ENCODE results near the gene CENPO. TPM values are rescaled to one million over a fixed set of nuclear protein-coding genes. Genes with fewer than 3 reads are reported as not detected.

The CENPO gene
- total and polyA plus RNA-seq, 2 experiments from 2014 or later = 13.2 to 13.3 TPM

- Histone ChIP-seq H3F3A (ENCODE audit: insufficient read depth) (no peaks in the 10 kb centered on the region), H3K27ac (no peak overlapping the region), H3K9ac (no peak overlapping the region), H3K36me3 (ENCODE audit: low read depth) (no peaks in the 10 kb centered on the region), H2AFZ (no peak overlapping the region), H3K4me2 (ENCODE audit: unreplicated experiment) (no peak overlapping the region), H4K20me1 (ENCODE audit: insufficient read depth) (no peaks in the 10 kb centered on the region), H3K9me3 (ENCODE audit: low read depth) (no peaks in the 10 kb centered on the region), H3K4me3 (no peak overlapping the region), H3K79me2 (ENCODE audit: insufficient read depth) (no peaks in the 10 kb centered on the region), H3K4me1 (ENCODE audit: insufficient read depth) (0 out of 2 replicates have a peak, but pooled peaks cover 7% of the 10 kb centered on the region), H3K9me2 (ENCODE audit: insufficient read depth) (no peaks in the 10 kb centered on the region), H3K27me3 (replicated peaks; ENCODE audit: insufficient read depth) (no peaks in the 10 kb centered on the region)
- no peak for DNase-seq
- in situ Hi-C loops (cut with MboI) = loop anchor here (25.0 kb wide), 1 partner anchor 306 kb away; no protein-coding TSS in a partner anchor
- WGBS, 2 experiments (ENCODE audit: low coverage in 1 of 2, low lambda C conversion rate in 2 of 2, missing lambda C conversion rate in 2 of 2) = 82 to 85% methylated on average over 10 to 18 of the region's 18 CpGs
- no peak for TF ChIP-seq EZH2 (IDR thresholded peaks at IDR 0.05; ENCODE audit: insufficient read depth, poor library complexity, severe bottlenecking)
- no peak for TF ChIP-seq EZH2phosphoT487 (IDR thresholded peaks at IDR 0.05; ENCODE audit: insufficient read depth, low read depth)
These were observed 38.2 kb downstream of the CENPO start for GRCh38 chr2:24831221-24832072.

- Histone ChIP-seq H3K9ac (no peak overlapping the region), H4K20me1 (ENCODE audit: insufficient read depth) (no peaks in the 10 kb centered on the region), H3K4me2 (ENCODE audit: unreplicated experiment) (no peak overlapping the region), H3K27ac (no peak overlapping the region), H3K9me3 (ENCODE audit: low read depth) (no peaks in the 10 kb centered on the region), H3K4me1 (ENCODE audit: insufficient read depth) (0 out of 2 replicates have a peak, but pooled peaks cover 7% of the 10 kb centered on the region), H3F3A (ENCODE audit: insufficient read depth) (no peaks in the 10 kb centered on the region), H3K36me3 (ENCODE audit: low read depth) (no peaks in the 10 kb centered on the region; the same call in 1 of the 2 replicates), H3K79me2 (ENCODE audit: insufficient read depth) (no peaks in the 10 kb centered on the region), H3K4me3 (no peak overlapping the region), H3K27me3 (replicated peaks; ENCODE audit: insufficient read depth) (no peaks in the 10 kb centered on the region), H2AFZ (no peak overlapping the region), H3K9me2 (ENCODE audit: insufficient read depth) (no peaks in the 10 kb centered on the region)
- in situ Hi-C loops (cut with MboI) = loop anchor here (25.0 kb wide), 1 partner anchor 305 kb away; no protein-coding TSS in a partner anchor
- no peak for DNase-seq
- no peak for TF ChIP-seq EZH2phosphoT487 (IDR thresholded peaks at IDR 0.05; ENCODE audit: insufficient read depth, low read depth)
- no peak for TF ChIP-seq EZH2 (IDR thresholded peaks at IDR 0.05; ENCODE audit: insufficient read depth, poor library complexity, severe bottlenecking)
- 82 to 84% methylated on average over 9 to 14 of the region's 14 CpGs for WGBS, 2 experiments (ENCODE audit: low coverage in 1 of 2, low lambda C conversion rate in 2 of 2, missing lambda C conversion rate in 2 of 2)
These were observed 38.8 kb downstream of the CENPO start for GRCh38 chr2:24832073-24832461.

DNA sequence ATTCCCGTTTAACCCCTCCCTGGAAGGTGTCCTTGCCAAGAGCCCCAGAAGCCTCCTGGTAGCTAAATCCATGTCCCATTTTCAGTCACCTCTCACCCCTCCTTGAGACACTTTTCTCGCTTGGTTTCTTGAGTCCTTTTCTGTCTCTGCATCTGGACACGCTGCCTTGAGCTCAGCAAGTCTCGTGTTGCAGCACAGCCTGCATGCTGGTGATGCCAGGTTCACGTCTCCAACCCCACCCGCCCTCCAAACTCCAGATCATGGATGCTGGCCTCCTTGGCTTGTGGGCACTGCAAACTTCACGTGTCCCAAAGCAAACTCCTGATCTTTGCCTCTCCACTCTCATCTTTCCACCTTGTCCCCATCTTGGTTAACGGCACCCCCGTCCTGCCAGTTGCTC lies 39.3 kb downstream of the CENPO start:
- Histone ChIP-seq H3K4me1 (ENCODE audit: insufficient read depth) (0 out of 2 replicates have a peak, but pooled peaks cover 7% of the 10 kb centered on the region), H3K36me3 (ENCODE audit: low read depth) (no peaks in the 10 kb centered on the region; the same call in 1 of the 2 replicates), H3K9me3 (ENCODE audit: low read depth) (no peaks in the 10 kb centered on the region), H4K20me1 (ENCODE audit: insufficient read depth) (no peaks in the 10 kb centered on the region), H3F3A (ENCODE audit: insufficient read depth) (no peaks in the 10 kb centered on the region), H3K4me3 (no peak overlapping the region), H2AFZ (no peak overlapping the region), H3K9ac (no peak overlapping the region), H3K79me2 (ENCODE audit: insufficient read depth) (no peaks in the 10 kb centered on the region), H3K27ac (no peak overlapping the region), H3K4me2 (ENCODE audit: unreplicated experiment) (no peak overlapping the region), H3K9me2 (ENCODE audit: insufficient read depth) (no peaks in the 10 kb centered on the region), H3K27me3 (replicated peaks; ENCODE audit: insufficient read depth) (no peaks in the 10 kb centered on the region)
- no peak for DNase-seq
- in situ Hi-C loops (cut with MboI) = loop anchor here (25.0 kb wide), 1 partner anchor 305 kb away; no protein-coding TSS in a partner anchor
- WGBS, 2 experiments (ENCODE audit: low coverage in 1 of 2, low lambda C conversion rate in 2 of 2, missing lambda C conversion rate in 2 of 2) = 72 to 74% methylated on average over 9 of the region's 9 CpGs
- no peak for TF ChIP-seq EZH2 (IDR thresholded peaks at IDR 0.05; ENCODE audit: insufficient read depth, poor library complexity, severe bottlenecking)
- TF ChIP-seq EZH2phosphoT487 (IDR thresholded peaks at IDR 0.05; ENCODE audit: insufficient read depth, low read depth) = no peak

DNA sequence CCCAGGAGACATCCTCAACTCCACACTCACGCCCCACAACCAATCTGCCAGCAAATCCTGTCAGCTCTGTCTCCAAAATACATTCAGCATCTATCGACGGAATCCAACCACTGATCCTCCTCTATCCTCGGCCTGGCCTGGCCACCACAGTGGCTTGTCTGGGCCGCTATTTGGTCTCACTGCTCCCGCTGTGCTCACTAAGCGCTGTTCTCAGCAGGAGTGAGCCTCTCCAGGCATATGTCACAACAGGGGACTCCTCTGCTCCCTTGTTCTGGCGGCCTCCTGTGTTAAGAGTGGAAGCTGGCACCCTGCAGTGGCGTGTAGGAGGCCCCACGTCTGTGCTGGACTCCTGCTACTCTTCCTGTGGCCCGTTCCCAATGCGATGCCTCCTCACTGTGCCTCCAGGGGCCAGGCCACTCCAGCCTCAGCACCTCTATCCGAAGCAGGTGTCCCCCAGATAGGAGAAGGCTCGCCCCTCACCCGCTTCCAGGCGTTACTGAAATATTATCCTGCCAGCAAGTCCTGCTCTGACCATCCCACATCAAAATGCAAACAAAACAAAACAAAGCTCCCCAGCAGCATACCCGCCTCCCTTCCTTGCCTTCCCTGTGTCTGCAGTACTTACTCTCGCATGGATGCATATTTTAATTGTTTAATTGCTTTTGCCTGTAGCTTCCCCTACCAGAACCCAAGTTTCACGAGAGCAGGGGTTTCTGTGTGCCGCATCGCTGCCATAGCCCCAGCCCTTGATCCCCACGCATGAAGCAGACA lies 39.9 kb downstream of the CENPO start:
- Histone ChIP-seq H2AFZ (no peak overlapping the region), H3K9me2 (ENCODE audit: insufficient read depth) (no peaks in the 10 kb centered on the region), H3F3A (ENCODE audit: insufficient read depth) (no peaks in the 10 kb centered on the region), H3K4me2 (ENCODE audit: unreplicated experiment) (no peak overlapping the region), H3K36me3 (ENCODE audit: low read depth) (no peaks in the 10 kb centered on the region; the same call in 1 of the 2 replicates), H3K4me1 (ENCODE audit: insufficient read depth) (0 out of 2 replicates have a peak, but pooled peaks cover 7% of the 10 kb centered on the region), H3K9ac (no peak overlapping the region), H3K27me3 (replicated peaks; ENCODE audit: insufficient read depth) (no peaks in the 10 kb centered on the region), H3K79me2 (ENCODE audit: insufficient read depth) (no peaks in the 10 kb centered on the region), H4K20me1 (ENCODE audit: insufficient read depth) (no peaks in the 10 kb centered on the region), H3K4me3 (no peak overlapping the region), H3K9me3 (ENCODE audit: low read depth) (no peaks in the 10 kb centered on the region), H3K27ac (no peak overlapping the region)
- TF ChIP-seq EZH2phosphoT487 (IDR thresholded peaks at IDR 0.05; ENCODE audit: insufficient read depth, low read depth) (no peak), EZH2 (IDR thresholded peaks at IDR 0.05; ENCODE audit: insufficient read depth, poor library complexity, severe bottlenecking) (no peak)
- WGBS, 2 experiments (ENCODE audit: low coverage in 1 of 2, low lambda C conversion rate in 2 of 2, missing lambda C conversion rate in 2 of 2) = 88 to 91% methylated on average over 22 of the region's 22 CpGs
- in situ Hi-C loops (cut with MboI) = loop anchor here (25.0 kb wide), 1 partner anchor 304 kb away; no protein-coding TSS in a partner anchor
- no peak for DNase-seq

Data from GM23248 (cell line).